HG03025 (cell line): ENCODE results near the gene AKAP4.
A peak's percentile ranks its signal among the peaks of the same experiment; 100 is the strongest.

Experiments used
- ATAC-seq: cut with Tn5 transposase; IDR thresholded peaks from one replicate; pipeline ENCODE4 v1.9.1; 2021; ENCODE audit warnings: mild to moderate bottlenecking, moderate library complexity; ENCODE audit not compliant: unreplicated experiment, low FRiP score

The AKAP4 gene, protein sequence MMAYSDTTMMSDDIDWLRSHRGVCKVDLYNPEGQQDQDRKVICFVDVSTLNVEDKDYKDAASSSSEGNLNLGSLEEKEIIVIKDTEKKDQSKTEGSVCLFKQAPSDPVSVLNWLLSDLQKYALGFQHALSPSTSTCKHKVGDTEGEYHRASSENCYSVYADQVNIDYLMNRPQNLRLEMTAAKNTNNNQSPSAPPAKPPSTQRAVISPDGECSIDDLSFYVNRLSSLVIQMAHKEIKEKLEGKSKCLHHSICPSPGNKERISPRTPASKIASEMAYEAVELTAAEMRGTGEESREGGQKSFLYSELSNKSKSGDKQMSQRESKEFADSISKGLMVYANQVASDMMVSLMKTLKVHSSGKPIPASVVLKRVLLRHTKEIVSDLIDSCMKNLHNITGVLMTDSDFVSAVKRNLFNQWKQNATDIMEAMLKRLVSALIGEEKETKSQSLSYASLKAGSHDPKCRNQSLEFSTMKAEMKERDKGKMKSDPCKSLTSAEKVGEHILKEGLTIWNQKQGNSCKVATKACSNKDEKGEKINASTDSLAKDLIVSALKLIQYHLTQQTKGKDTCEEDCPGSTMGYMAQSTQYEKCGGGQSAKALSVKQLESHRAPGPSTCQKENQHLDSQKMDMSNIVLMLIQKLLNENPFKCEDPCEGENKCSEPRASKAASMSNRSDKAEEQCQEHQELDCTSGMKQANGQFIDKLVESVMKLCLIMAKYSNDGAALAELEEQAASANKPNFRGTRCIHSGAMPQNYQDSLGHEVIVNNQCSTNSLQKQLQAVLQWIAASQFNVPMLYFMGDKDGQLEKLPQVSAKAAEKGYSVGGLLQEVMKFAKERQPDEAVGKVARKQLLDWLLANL

DNA sequence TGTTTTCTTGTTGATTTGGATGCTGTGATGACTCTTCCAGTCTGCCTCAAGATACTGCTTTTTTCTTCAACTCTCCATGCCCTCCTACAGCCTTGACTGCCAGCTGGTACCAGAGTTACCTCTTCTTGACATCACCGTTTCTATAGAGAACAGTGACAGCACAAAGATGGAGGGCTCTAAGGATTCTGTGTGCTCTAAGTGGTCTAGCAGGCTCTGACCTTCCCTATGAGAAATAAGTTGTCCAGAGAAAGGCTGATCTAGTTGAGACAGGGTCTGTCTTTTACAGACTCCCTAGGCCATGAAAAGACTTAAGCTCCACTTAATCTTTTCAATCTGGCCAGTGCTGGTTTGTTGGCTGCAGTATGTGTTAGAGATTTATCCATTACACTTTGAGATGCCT, at the start of gene AKAP4:
AKAP4 (minus strand) TSS at position 101 of the 400 bp plus-strand sequence. CDS start 118 bp downstream, outside the sequence.
- no peak for ATAC-seq

DNA sequence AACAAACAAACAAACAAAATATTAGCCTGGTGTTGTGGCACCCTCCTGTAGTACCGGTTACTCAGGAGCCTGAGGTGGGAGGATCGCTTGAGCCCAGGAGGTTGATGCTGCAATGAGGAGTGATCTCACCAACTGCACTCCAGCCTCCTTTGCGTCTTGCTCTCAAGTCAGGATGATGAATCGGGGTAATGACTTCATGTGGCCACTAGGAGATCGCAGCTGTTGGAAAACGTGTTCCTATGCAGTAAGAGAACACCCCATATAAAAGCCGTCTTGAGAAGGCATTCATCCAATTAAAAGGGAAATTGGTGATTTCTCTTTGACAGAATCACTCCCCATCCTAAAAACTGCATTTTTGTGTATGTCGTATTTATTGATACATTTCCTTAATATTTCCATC, 10.7 kb upstream of the AKAP4 start:
- ATAC-seq, result no peak

DNA sequence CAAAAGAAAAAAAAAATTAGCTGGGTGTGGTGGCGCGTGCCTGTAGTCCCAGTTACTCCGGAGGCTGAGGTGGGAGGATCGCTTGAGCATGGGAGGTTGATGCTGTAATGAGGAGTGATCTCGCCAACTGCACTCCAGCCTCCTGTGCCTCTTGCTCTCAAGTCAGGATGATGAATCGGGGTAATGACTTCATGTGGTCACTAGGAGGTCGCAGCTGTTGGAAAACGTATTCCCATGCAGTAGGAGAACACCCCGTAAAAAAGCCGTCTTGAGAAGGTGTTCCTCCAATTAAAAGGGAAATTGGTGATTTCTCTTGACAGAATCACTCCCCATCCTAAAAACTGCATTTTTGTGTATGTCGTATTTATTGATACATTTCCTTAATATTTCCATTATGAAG, 5.9 kb upstream of the AKAP4 start:
- no peak for ATAC-seq

DNA sequence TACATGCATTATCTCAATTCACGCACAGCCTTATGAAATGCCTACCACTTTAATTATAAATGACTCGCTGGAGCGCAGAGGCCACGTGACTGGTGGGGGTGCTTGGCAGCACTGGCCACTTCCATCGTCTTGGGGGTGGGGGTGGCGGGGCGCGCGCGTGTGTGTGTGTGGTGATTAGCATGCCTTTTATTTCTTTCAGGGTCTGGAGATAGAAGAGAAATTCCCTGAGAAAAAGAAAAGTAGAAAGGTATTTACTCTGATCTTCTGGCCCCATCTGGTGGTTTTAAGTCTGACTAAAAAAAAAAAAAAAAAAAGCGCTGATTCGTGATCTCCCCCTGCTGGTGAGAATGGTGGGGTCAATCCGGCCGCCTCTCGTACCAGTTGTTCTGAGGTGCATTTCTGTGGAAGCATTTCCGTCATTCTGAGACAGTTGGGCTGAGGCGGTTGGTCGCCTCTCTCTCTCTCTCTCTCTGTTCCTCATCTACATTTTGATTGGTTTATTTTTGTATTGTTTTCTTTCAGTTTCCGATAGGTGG, 3.6 kb upstream of the AKAP4 start, which contains the start of gene CCNB3:
CCNB3 (plus strand) TSS at position 402 of the 536 bp plus-strand sequence. CDS start 80,399 bp downstream, outside the sequence.
- peak; percentile 84 for ATAC-seq

DNA sequence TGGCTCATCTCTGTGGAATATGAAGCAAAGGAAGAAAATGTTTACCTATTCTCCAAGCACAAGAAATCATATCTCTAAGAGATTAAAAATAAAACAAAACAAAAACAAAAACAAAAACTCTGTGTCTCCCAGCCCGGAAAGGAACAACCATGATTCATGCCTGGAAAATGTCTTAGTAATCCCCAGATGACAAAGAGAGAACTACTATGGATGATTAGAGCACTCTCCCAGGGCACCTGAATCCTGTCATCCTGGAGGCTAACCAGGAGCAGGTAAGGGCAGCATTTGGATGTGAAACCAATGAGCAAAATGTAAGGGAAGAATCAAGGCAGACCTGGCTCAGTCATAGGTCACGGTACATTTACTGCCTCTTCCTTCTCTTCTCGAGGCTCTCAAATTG, 1.7 kb upstream of the AKAP4 start:
- no peak for ATAC-seq

DNA sequence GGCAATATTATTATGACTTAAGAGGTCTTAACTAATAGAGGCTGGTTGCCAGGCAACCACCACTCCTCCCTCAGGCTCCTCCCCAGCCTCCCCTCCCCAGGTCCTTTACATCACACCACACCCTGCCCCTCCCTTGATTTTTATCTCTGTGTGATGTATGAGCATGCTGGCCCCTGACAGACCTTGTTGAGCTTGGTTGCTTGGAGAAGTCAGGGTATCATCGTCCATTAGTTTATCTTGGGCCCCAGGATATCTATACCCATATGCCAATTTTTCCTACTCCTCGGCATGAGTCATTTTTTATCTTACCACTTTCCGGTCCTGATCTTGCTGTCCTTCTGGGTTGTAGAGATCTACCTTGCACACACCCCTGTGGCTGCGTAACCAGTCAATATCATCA, 2.5 kb downstream of the AKAP4 start:
- ATAC-seq, result no peak

DNA sequence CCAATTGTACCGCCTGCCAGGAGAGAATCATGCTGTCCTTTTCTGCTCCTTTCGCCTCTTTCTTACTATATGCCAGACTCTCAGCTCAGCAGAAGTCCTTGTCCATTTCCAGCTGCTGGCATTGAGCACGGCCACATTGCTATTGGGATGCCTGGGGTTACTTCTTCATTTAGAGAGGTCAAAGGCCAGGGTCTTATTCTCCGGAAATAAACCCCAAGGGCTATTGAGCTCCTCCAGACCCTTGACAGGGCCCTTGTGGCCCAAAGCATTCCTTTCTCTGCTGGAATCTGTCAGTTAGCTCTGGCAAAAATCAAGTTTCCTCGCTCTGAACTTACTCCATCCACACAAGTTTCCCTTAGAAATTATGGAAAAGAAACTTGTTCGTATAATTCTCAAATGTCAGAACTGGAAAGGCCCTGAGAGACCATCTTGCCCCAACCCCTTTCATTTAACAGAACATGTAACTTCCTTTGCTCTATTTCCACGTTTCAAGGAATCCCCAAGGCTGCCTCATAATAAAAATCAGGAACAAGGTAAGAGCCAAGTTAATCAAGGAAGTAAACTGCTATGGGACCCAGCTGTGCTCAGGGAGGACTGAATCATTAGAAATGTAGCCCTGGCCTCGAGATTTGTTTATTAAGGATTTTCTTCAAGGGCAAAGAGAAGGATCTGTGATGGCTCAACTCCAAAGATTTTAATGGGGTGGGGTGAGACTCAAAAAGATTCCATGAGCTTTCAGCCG, 11.8 kb downstream of the AKAP4 start:
- ATAC-seq, result no peak

DNA sequence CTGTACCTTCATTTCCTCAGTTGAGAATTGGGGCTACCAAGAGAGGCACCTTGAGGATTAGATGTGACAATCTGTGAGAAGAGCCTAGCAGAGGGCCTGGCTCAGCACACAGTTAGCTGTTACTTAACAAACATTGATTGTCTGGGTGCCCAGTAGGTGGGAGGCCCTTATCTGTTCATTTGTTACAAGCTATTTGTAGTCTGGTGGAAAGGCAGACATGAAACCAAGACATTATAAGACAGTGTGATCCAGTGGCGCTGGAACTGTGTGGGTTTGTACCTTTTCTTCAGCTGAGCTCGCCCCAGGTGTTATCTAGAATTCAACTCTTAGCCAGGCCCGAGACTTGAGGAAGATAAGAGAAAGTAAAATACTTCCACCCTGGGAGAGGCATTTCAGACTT, 16.9 kb downstream of the AKAP4 start:
- no peak for ATAC-seq

DNA sequence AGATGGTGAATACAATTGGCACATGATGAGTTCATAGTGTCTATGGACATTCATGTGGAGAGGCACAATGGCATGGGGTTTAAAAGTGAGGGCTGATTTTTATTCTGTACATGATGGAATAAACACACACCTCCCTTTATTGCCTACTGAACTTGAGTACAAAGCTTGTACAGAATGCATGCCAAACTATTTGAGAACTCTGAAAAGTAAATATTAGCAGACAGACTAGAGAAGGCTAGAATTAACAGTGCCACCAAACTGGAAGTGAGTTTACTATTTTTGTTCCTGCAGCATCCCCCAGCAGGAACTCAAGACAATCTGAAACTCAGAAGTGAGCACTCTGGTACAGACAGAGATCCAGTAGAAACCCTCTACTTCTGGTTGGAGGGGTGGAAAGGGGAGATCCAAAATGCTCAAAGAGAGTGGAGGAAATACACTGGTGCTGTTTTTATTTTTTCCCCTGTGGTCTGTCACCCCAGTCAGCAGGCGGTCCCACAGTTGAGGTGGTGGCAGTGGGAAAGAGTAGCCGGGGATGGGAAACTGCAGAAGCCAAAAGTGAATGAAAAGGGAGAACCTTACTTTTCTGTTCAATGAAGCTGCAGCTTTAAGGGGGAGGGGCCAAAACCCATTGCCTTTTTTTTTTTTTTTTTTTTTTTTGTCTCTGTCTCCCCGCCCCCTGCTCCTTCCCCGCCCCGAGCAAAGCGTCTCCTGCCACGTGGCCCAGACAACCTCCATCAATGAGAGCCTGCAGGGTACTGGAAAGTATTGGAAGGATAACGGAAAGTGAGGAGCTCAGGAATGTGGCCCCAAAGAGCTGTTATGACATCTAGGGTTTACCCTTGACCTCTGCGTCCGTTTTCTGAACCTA, 20.5 kb downstream of the AKAP4 start:
- ATAC-seq, result no peak

DNA sequence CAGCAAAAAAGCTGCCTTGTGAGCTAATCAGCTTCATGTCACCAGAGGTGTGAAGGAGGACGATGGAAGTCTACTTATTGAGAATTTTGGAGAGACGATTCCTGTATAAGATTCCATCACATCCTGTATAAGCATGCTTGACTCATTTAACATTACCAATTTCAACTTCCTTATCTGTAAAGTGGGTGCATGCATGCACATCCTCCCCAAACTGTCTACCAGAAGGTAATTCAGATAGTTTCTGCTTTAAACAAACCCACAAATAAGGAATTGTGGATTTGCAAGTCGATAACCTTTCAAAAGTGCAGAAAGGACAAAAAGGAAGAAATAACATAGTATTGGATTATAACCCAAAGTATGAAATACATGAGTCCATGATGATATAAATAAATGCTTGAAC, 31.1 kb downstream of the AKAP4 start:
- no peak for ATAC-seq

DNA sequence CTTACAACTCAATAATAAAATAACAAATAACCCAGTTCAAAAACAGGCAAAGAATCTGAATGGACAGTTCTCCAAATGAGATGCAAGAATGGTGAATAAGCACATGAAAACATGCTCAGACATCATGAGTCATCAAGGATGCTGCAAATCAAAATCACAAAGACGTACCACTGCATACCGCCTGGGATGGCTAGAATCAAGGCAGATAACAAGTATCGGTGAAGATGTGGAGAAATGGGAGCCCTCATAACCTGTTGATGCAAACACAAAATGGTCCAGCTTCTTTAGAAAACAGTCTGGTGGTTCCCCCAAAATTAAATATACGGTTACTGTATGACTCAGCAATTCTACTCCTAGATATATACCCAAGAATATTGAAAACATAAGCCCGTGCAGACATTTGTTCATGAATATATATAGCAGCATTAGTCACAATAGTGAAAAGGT, 32.5 kb downstream of the AKAP4 start:
- no peak for ATAC-seq

DNA sequence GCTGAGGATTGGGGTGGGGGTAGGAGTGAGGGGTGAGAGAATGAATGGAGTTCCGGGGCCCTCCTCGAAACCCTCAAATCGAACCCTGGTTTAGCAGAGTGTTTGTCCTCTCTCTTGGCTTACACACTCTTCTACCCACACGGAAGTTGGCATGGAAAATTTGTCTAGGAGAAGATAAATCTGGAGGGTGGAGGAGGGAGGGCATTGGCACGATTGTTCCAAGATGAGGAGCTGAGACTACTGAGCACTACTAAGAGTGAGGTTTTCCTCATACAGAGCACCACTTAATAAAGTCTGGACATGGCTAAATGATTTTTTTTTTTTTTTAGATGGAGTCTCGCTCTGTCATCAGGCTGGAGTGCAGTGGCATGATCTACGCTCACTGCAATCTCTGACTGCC, 33.4 kb downstream of the AKAP4 start:
- ATAC-seq, result no peak

DNA sequence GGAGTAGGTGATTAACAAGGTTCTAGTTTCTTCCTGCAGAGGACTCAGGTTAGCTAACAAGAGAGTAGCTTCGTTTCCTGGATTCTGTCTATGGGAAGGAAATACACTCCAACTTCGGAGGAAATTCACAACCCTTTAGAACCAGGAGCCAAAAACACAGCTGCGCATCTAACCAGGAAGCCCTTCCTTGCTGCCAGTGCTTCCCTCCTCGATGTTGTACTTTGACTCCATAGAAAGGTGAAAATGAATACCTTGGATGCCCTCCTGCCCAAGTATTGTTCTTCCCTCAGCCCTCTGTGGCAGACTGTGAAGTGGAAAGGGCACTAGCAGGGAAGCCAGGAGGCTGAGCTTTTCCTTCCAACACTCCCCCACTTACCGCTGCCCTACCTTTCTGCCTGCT, 35.1 kb downstream of the AKAP4 start:
- no peak for ATAC-seq

DNA sequence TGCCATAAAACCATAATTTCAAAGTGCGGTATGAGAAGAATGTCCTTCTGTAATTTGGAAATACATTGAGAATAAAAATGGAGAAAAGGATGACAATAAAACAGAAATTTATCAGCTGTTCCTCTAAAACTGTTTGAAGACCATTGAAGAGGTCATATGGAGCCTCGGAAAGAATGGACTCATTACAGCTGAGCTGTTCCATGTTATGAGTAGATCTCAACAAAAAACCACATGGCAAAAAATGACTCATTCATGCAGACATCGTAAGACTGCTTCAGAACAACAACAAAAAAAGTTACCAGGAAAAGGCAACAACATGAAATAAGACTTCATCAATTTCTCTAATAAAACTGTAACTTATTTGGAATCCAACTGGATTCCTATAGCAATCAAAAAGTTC, 39.7 kb downstream of the AKAP4 start:
- ATAC-seq, result no peak

DNA sequence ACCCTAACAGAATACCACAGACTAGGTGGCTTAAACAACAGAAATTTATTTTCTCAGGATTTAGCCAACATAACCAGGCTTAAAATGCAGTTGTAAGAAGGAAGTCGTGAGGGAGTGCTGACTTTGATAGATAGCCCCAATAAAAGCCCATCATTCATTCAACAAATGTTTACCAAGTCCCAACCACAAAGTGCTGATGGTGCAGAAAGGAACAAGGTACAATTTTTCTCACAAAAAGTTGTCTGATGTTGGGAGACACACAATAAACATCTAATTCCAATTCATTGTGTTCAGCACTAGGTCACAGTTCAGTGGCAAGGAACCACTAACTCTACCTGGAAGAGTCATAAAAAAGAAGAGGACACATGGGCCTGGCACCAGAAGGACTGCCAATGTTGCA, 42.2 kb downstream of the AKAP4 start:
- no peak for ATAC-seq

DNA sequence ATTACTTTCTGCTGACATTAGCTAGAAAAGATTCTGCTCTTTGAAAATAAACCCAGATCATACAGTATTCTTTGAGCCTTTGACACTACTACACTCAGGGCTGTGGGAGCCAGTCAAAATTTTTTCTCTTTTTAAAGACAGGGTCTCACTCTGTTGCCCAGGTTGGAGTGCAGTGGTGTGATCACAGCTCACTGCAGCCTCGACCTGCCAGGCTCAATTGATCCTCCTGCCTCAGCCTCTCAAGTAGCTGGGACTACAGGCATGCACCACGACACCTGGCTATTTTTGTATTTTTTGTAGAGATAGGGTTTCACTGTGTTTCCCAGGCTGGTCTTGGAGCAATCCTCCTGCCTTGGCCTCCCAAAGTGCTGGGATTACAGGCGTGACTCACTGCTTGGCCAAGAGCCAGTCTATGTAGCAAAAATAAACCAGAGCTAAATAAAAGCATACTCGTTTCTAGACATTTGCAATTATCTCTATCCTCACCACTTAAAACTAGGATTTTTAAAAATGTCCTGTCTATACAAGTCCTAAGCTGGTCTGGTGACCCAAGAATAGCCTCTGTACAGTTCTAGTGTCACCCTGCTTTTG, 43.2 kb downstream of the AKAP4 start:
- ATAC-seq, result no peak

DNA sequence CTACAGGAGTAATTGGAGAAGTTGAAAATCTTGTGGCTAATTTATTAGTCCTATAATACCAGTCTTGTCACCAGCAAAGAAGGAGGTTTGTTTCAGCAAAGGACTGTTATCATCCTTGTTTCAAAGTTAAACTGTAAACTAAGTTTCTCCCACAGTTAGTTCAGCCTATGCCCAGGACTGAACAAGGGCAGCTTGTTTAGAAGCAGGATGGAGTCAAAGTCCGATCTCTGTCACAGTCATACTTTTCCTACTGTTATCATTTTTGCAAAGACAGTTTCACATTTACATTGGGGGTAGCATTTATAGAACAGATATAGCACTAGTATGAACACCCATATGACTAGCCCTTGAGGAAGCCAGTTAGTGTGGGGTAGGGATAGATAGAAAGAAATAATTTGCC, 46.4 kb downstream of the AKAP4 start:
- ATAC-seq, result no peak

DNA sequence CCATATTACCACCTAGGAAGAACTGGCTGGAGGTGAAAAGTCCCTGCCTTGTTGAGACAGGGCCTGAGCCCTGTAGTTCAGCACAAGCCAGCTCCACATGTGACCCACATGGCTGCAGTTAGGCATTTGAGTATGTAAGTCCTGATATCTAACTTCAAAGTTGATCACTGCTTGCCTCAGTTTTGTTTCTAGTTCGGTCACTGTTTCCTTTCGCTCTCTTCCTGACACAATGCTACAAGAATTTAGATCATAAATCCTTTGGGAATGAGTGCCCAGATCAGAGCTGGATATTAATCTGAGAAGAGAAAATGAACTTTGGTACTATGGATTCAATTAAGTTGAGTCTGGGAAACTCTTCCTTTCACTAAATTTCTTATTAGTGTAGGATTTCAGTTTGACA, 48.4 kb downstream of the AKAP4 start:
- no peak for ATAC-seq

DNA sequence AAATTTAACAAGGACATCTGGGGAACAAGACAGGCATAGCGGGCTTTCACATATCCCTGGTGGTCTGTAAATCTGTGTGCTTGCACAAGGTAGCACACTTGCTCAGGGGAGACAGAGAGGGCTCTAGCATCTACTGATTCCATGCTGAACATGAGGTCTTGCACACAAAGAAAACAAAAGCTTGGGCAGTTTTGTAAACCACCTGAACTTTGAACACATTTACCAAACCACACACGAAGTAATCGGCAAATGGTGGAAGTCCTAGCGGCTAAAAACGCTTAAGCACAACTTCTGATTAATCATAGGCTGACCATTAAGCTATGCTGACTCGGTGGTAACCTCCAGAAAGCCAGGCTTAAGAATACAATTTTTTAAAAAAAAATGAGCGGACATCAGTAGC, 52.8 kb downstream of the AKAP4 start:
- ATAC-seq, result no peak
